A549 (cell line): ENCODE data around the gene PLPP3. TPM values are rescaled to one million over a fixed set of nuclear protein-coding genes. Genes with fewer than 3 reads are reported as not detected.

ENCODE experiments used
- ATAC-seq, 2 experiments: fragments of 200-7000 bp in 1 of 2; fragments of >200 bp in 1 of 2; cut with Nextera tagmentation in 1 of 2; cut with Tn5 transposase in 1 of 2; 3 replicates each; pipeline versions ENCODE4 v1.8.0 to v1.9.1; 2018 to 2020; ENCODE audit warnings: mild to moderate bottlenecking in 1 of 2, moderate library complexity in 1 of 2
- CTCF ChIA-PET: fragments of 300-600 bp; sonication (Branson Sonifier 250); formaldehyde crosslinking; extraction: SDS; loops from one replicate; lab custom pipeline; 2021; ENCODE audit warnings: antibody characterized with exemption, inconsistent platforms; lab: Yijun Ruan, JAX
- POLR2A ChIA-PET: fragments of 350-600 bp; formaldehyde crosslinking; extraction: SDS; loops from one replicate; lab custom pipeline; 2021; ENCODE audit warnings: antibody characterized with exemption, inconsistent platforms; lab: Yijun Ruan, JAX
- DNase-seq, 2 experiments: peaks; one replicate each; pipeline versions ENCODE4 v3.0.0 to v3.0.0-alpha.2; 2011 to 2016; ENCODE audit warnings: low read depth in 1 of 2, low spot score in 1 of 2
- FAIRE-seq: peaks from 2 replicates; lab custom pipeline; 2011; peaks lifted over from hg19 to GRCh38; lab: Jason Lieb, UNC
- H3K27ac ChIP-seq, 2 experiments: fragments of >200 bp; sonication (Bioruptor Twin); formaldehyde crosslinking; 3 replicates each; pipeline ENCODE4 v1.5.1; 2016 to 2017
- H3K4me1 ChIP-seq: fragments of >200 bp; sonication (Bioruptor Twin); formaldehyde crosslinking; 3 replicates; pipeline ENCODE4 v1.6.1; 2016
- H3K4me2 ChIP-seq: fragments of >200 bp; sonication (Bioruptor Twin); formaldehyde crosslinking; 3 replicates; pipeline ENCODE4 v1.6.1; 2016
- H3K4me3 ChIP-seq: fragments of >200 bp; sonication (Bioruptor Twin); formaldehyde crosslinking; 3 replicates; pipeline ENCODE4 v1.5.1; 2016
- H3K9me3 ChIP-seq: fragments of >200 bp; sonication (Bioruptor Twin); formaldehyde crosslinking; 3 replicates; pipeline ENCODE4 v1.6.1; 2016
- CHD2 ChIP-seq: fragments of 150-350 bp; IDR thresholded peaks from 2 replicates; pipeline ENCODE4 v1.6.1; 2014; ENCODE audit warnings: low read length; ENCODE audit not compliant: partially characterized antibody
- EHMT2 ChIP-seq: fragments of 200-600 bp; sonication (generic); IDR thresholded peaks from 2 replicates; pipeline ENCODE4 v1.6.1; 2016; ENCODE audit warnings: antibody characterized with exemption, low read depth, mild to moderate bottlenecking, moderate library complexity
- ESRRA ChIP-seq: fragments of 150-350 bp; IDR thresholded peaks from 2 replicates; pipeline ENCODE4 v1.6.1; 2014; ENCODE audit warnings: mild to moderate bottlenecking, low read length, borderline replicate concordance
- HEYL ChIP-seq: fragments of 250-450 bp; sonication (Bioruptor Pico); IDR thresholded peaks from 2 replicates; pipeline ENCODE4 v1.8.0; 2021; ENCODE audit warnings: mild to moderate bottlenecking, moderate library complexity
- HOXB13 ChIP-seq: fragments of 250-450 bp; sonication (Bioruptor Pico); IDR thresholded peaks from 2 replicates; pipeline ENCODE4 v1.5.0; 2020; ENCODE audit warnings: low read depth, mild to moderate bottlenecking, moderate library complexity
- HOXB5 ChIP-seq: fragments of 250-450 bp; sonication (Bioruptor Pico); IDR thresholded peaks from 2 replicates; pipeline ENCODE4 v1.5.0; 2020; ENCODE audit warnings: mild to moderate bottlenecking, moderate library complexity
- JUNB ChIP-seq: fragments of >200 bp; sonication (Bioruptor Twin); formaldehyde crosslinking; IDR thresholded peaks from 2 replicates; pipeline ENCODE4 v1.6.1; 2016
- KDM5A ChIP-seq: fragments of 200-600 bp; sonication (generic); IDR thresholded peaks from 2 replicates; pipeline ENCODE4 v1.6.1; 2016; ENCODE audit warnings: antibody characterized with exemption, mild to moderate bottlenecking
- MYC ChIP-seq: IDR thresholded peaks from 2 replicates; pipeline ENCODE4 v1.6.1; 2012; ENCODE audit warnings: mild to moderate bottlenecking, inconsistent platforms, low read length, improper control_type of control experiment, borderline replicate concordance
- NFE2L2 ChIP-seq: fragments of 150-350 bp; conservative IDR thresholded peaks from 2 replicates; pipeline ENCODE4 v1.6.1; 2014; ENCODE audit warnings: low read length
- NR3C1 ChIP-seq: fragments of >200 bp; sonication (Bioruptor Twin); formaldehyde crosslinking; IDR thresholded peaks from 3 replicates; pipeline ENCODE4 v1.6.1; 2017
- RARB ChIP-seq: fragments of 250-450 bp; sonication (Bioruptor Pico); IDR thresholded peaks from 2 replicates; pipeline ENCODE4 v1.8.0; 2021; ENCODE audit warnings: mild to moderate bottlenecking, moderate library complexity
- SMC3 ChIP-seq: fragments of >200 bp; sonication (Bioruptor Twin); formaldehyde crosslinking; IDR thresholded peaks from 3 replicates; pipeline ENCODE4 v1.6.1; 2018; ENCODE audit warnings: inconsistent platforms
- TFCP2L1 ChIP-seq: fragments of 250-450 bp; sonication (Bioruptor Pico); IDR thresholded peaks from 2 replicates; pipeline ENCODE4 v1.5.0; 2021; ENCODE audit warnings: mild to moderate bottlenecking
- ZFP36 ChIP-seq: fragments of 450-650 bp; IDR thresholded peaks from 2 replicates; pipeline ENCODE4 v1.6.1; 2014; ENCODE audit warnings: borderline replicate concordance; ENCODE audit not compliant: partially characterized antibody
- ZNF302 ChIP-seq: fragments of 250-450 bp; sonication (Bioruptor Pico); IDR thresholded peaks from 2 replicates; pipeline ENCODE4 v1.9.0; 2021; ENCODE audit warnings: inconsistent platforms, mild to moderate bottlenecking, moderate library complexity
- WGBS: methylation state at CpG from one replicate; pipeline ENCODE4 v1.1.6; 2017; ENCODE audit errors: missing lambda C conversion rate; 5-methylcytosine and 5-hydroxymethylcytosine counted together
- polyA plus RNA-seq, 4 experiments: library from polyadenylated mRNA; depleted of rRNA in 3 of 4; stranded (reverse); fragments of >200 nt; fragmentation: RNase III in 1 of 4; extraction: RNeasy Plus Mini Kit Qiagen cat#74134 plus additional on column Dnase treatment in 1 of 4; gene quantifications; 2 replicates in 3 of 4; 3 replicates in 1 of 4; pipeline ENCODE4 v1.2.3, GENCODE V29; 2011 to 2017
- TF ChIP-seq, protein P1 (sequence below): fragments of 250-450 bp; sonication (Bioruptor Pico); IDR thresholded peaks from 2 replicates; pipeline ENCODE4 v1.5.0; 2021; ENCODE audit warnings: mild to moderate bottlenecking, moderate library complexity, borderline replicate concordance
- TF ChIP-seq, protein P2 (sequence below): IDR thresholded peaks from 2 replicates; pipeline ENCODE4 v1.6.1; 2012; ENCODE audit warnings: low read depth, borderline replicate concordance
- TF ChIP-seq, protein P3 (sequence below): fragments of 150-350 bp; IDR thresholded peaks from 2 replicates; pipeline ENCODE4 v1.6.1; 2014; ENCODE audit warnings: low read depth, mild to moderate bottlenecking, low read length
- TF ChIP-seq, protein P4 (sequence below): fragments of >200 bp; sonication (Bioruptor Twin); formaldehyde crosslinking; IDR thresholded peaks from 3 replicates; pipeline ENCODE4 v1.5.1; 2016
- TF ChIP-seq, protein P5 (sequence below): fragments of >200 bp; sonication (Bioruptor Twin); formaldehyde crosslinking; IDR thresholded peaks from 2 replicates; pipeline ENCODE4 v1.6.1; 2016
- TF ChIP-seq, protein P6 (sequence below): IDR thresholded peaks from 2 replicates; pipeline ENCODE4 v1.6.1; 2012

PLPP3 gene
- polyA plus RNA-seq, 2 of the 4 experiments (the other 2 are of a cell fraction) = 23.6 to 25.6 TPM

DNA sequence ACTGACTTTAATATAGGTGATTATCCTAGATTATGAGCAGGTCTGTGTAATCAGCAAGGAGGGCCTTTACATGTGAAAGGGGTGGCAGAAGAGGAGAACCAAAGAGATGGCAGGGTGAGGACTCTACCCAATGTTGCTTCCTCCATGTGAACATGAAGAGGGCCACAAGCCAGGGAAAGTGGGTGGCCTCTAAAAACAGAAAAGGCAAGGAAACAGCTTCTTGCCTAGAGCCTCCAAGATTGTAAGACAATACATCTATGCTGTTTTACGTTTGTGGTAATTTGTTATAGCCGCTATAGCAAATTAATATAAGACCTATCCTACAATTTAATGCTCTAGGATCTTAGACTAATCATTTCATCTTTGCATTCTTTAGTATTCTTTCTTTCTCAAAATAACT lies 85.5 kb downstream of the PLPP3 start (continued):
- TF ChIP-seq, protein P1, sequence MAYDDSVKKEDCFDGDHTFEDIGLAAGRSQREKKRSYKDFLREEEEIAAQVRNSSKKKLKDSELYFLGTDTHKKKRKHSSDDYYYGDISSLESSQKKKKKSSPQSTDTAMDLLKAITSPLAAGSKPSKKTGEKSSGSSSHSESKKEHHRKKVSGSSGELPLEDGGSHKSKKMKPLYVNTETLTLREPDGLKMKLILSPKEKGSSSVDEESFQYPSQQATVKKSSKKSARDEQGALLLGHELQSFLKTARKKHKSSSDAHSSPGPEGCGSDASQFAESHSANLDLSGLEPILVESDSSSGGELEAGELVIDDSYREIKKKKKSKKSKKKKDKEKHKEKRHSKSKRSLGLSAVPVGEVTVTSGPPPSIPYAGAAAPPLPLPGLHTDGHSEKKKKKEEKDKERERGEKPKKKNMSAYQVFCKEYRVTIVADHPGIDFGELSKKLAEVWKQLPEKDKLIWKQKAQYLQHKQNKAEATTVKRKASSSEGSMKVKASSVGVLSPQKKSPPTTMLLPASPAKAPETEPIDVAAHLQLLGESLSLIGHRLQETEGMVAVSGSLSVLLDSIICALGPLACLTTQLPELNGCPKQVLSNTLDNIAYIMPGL (CRISPR knock-in tag) = no peak
- no peak for TF ChIP-seq KDM5A
- TF ChIP-seq, protein P2, sequence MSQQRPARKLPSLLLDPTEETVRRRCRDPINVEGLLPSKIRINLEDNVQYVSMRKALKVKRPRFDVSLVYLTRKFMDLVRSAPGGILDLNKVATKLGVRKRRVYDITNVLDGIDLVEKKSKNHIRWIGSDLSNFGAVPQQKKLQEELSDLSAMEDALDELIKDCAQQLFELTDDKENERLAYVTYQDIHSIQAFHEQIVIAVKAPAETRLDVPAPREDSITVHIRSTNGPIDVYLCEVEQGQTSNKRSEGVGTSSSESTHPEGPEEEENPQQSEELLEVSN = no peak
- TF ChIP-seq HOXB13 (CRISPR knock-in tag) = no peak
- TF ChIP-seq HOXB5 (CRISPR knock-in tag) = no peak
- TF ChIP-seq, protein P3, sequence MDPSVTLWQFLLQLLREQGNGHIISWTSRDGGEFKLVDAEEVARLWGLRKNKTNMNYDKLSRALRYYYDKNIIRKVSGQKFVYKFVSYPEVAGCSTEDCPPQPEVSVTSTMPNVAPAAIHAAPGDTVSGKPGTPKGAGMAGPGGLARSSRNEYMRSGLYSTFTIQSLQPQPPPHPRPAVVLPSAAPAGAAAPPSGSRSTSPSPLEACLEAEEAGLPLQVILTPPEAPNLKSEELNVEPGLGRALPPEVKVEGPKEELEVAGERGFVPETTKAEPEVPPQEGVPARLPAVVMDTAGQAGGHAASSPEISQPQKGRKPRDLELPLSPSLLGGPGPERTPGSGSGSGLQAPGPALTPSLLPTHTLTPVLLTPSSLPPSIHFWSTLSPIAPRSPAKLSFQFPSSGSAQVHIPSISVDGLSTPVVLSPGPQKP = no peak
- TF ChIP-seq, protein P4, sequence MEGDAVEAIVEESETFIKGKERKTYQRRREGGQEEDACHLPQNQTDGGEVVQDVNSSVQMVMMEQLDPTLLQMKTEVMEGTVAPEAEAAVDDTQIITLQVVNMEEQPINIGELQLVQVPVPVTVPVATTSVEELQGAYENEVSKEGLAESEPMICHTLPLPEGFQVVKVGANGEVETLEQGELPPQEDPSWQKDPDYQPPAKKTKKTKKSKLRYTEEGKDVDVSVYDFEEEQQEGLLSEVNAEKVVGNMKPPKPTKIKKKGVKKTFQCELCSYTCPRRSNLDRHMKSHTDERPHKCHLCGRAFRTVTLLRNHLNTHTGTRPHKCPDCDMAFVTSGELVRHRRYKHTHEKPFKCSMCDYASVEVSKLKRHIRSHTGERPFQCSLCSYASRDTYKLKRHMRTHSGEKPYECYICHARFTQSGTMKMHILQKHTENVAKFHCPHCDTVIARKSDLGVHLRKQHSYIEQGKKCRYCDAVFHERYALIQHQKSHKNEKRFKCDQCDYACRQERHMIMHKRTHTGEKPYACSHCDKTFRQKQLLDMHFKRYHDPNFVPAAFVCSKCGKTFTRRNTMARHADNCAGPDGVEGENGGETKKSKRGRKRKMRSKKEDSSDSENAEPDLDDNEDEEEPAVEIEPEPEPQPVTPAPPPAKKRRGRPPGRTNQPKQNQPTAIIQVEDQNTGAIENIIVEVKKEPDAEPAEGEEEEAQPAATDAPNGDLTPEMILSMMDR = no peak

DNA sequence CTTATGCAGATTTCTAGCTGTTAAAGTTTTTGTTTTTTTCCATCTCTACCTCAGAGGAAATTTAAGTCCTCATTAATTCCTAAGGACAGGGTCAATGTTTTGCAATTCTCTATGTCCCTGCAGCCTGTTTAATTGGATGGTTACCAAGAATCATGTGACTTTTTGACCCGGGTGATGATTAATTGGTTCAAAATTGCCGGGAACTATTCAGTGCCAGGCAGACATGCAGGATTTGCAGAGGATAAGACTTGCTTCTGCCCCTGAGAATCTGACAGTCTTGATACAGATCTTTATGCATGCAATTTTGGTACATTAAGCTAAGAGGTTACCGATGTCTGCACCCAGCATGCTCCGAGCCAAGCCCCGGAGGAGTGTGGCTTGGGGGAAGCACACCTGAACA lies 87.9 kb downstream of the PLPP3 start:
- Histone ChIP-seq H3K4me2 (no peak overlapping the region), H3K9me3 (no peaks in the 10 kb centered on the region), H3K4me1 (0 out of 3 replicates have a peak, but pooled peaks cover 10% of the 10 kb centered on the region), H3K4me3 (no peak overlapping the region), H3K27ac (no peak overlapping the region)
- ATAC-seq (no peak), DNase-seq (no peak), FAIRE-seq (no peak)
- TF ChIP-seq ZNF302 = no peak
- no peak for TF ChIP-seq HOXB5 (CRISPR knock-in tag)
- TF ChIP-seq, protein P5, sequence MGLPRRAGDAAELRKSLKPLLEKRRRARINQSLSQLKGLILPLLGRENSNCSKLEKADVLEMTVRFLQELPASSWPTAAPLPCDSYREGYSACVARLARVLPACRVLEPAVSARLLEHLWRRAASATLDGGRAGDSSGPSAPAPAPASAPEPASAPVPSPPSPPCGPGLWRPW = no peak
- no peak for TF ChIP-seq EHMT2
- POLR2A ChIA-PET = no interaction called here
- CTCF ChIA-PET = no interaction called here
- 73% methylated on average over 5 of the region's 5 CpGs for WGBS

DNA sequence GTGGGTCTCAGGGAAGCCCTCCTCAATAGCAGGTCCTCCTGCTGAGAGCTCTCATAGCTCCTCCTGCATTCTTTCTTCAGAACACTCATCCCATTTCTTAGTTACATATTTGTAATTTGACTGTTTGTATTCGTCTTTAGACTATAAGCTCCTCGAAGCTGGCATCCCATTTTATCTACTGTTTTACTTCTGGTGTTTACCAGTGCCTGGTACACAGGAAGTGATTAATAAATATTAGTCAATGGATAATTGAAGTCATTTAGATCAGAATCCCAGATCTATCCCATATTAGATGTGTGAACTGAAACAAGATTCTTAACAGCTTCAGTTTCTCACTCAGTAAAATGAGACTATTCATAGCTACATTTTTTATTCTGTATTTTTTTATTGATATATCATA lies 88.7 kb downstream of the PLPP3 start:
- DNase-seq (no peak), ATAC-seq (no peak), FAIRE-seq (no peak)
- no peak overlapping the region for H3K4me2 ChIP-seq
- H3K4me1 ChIP-seq = 0 out of 3 replicates have a peak, but pooled peaks cover 10% of the 10 kb centered on the region
- CTCF ChIA-PET = interaction anchor here (0.6 kb wide), 1 partner anchor 244 kb away, joined by 3 read pairs; no protein-coding TSS in a partner anchor
- POLR2A ChIA-PET = no interaction called here
- H3K4me3 ChIP-seq = no peak overlapping the region
- no peak overlapping the region for H3K27ac ChIP-seq
- no peaks in the 10 kb centered on the region for H3K9me3 ChIP-seq
- WGBS = 46% methylated on average over 2 of the region's 2 CpGs
- TF ChIP-seq MYC (no peak), SMC3 (no peak), RARB (CRISPR knock-in tag) (no peak), NR3C1 (no peak), ESRRA (no peak), NFE2L2 (no peak), ZFP36 (no peak), HEYL (no peak), CHD2 (no peak), TFCP2L1 (no peak), JUNB (no peak)
- TF ChIP-seq, protein P5 = no peak
- TF ChIP-seq, protein P3 = no peak
- TF ChIP-seq, protein P1 (CRISPR knock-in tag) = no peak
- TF ChIP-seq, protein P6, sequence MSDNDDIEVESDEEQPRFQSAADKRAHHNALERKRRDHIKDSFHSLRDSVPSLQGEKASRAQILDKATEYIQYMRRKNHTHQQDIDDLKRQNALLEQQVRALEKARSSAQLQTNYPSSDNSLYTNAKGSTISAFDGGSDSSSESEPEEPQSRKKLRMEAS = no peak
- TF ChIP-seq, protein P4 = no peak
